SU-DHL-6 (cell line): ENCODE data around the gene SLC35A5.

Source experiments
- H2AFZ ChIP-seq: fragments of 200-600 bp; sonication (generic); 2 replicates; pipeline ENCODE4 v1.6.1; 2014; ENCODE audit warnings: low read depth, mild to moderate bottlenecking, moderate library complexity, mixed read lengths, antibody characterized with exemption, low read length; ENCODE audit not compliant: severe bottlenecking
- H3F3A ChIP-seq: fragments of 200-600 bp; shearing (Covaris generic); 2 replicates; pipeline ENCODE4 v1.6.0; 2016; ENCODE audit warnings: antibody characterized with exemption, mild to moderate bottlenecking; ENCODE audit not compliant: insufficient read depth
- H3K27ac ChIP-seq: fragments of 200-600 bp; sonication (generic); 2 replicates; pipeline ENCODE4 v1.5.1; 2016; ENCODE audit warnings: low read depth, mild to moderate bottlenecking, low read length, moderate library complexity, mixed read lengths
- H3K27me3 ChIP-seq: fragments of 200-600 bp; sonication (generic), shearing (Covaris generic); 2 replicates; pipeline ENCODE4 v1.6.0; 2014; ENCODE audit warnings: mild to moderate bottlenecking, low read length
- H3K36me3 ChIP-seq: fragments of 200-600 bp; sonication (generic); 2 replicates; pipeline ENCODE4 v1.6.1; 2014; ENCODE audit warnings: mild to moderate bottlenecking, low read length, mixed read lengths
- H3K4me2 ChIP-seq: fragments of 300-600, 200-600 bp; shearing (Covaris generic), sonication (generic); 2 replicates; pipeline ENCODE4 v1.6.0; 2014; ENCODE audit warnings: low read length, low read depth, mild to moderate bottlenecking; ENCODE audit not compliant: poor library complexity, severe bottlenecking
- H3K4me3 ChIP-seq: fragments of 200-600 bp; sonication (generic); 2 replicates; pipeline ENCODE4 v1.5.1; 2014; ENCODE audit warnings: antibody characterized with exemption, low read length, mild to moderate bottlenecking, mixed read lengths; ENCODE audit not compliant: insufficient read depth, poor library complexity, severe bottlenecking
- H3K79me2 ChIP-seq: fragments of 200-600 bp; sonication (generic); 2 replicates; pipeline ENCODE4 v1.6.1; 2014; ENCODE audit warnings: mild to moderate bottlenecking, low read length, moderate library complexity; ENCODE audit not compliant: insufficient read depth
- H3K9ac ChIP-seq: fragments of 200-600 bp; sonication (generic); 2 replicates; pipeline ENCODE4 v1.7.0; 2014; ENCODE audit warnings: mild to moderate bottlenecking, low read length
- H3K9me2 ChIP-seq: fragments of 200-600 bp; sonication (generic); replicated peaks from 2 replicates; pipeline ENCODE4 v1.6.1; 2014; ENCODE audit warnings: low read length; ENCODE audit not compliant: insufficient read depth
- H3K9me3 ChIP-seq: fragments of 200-600 bp; sonication (generic); 2 replicates; pipeline ENCODE4 v1.6.1; 2014; ENCODE audit warnings: low read length, mixed read lengths; ENCODE audit not compliant: insufficient read depth
- H4K20me1 ChIP-seq: fragments of 200-600 bp; sonication (generic); 2 replicates; pipeline ENCODE4 v1.6.1; 2014; ENCODE audit warnings: low read depth, mild to moderate bottlenecking, antibody characterized with exemption, low read length, moderate library complexity, mixed read lengths
- CTCF ChIP-seq: fragments of 200-600 bp; sonication (generic); IDR thresholded peaks from one replicate; pipeline ENCODE4 v1.5.1; 2017; ENCODE audit warnings: antibody characterized with exemption, mild to moderate bottlenecking, low read length, moderate library complexity; ENCODE audit not compliant: insufficient read depth, poor library complexity, severe bottlenecking
- EZH2phosphoT487 ChIP-seq: fragments of 200-600 bp; sonication (generic), shearing (Covaris generic); conservative IDR thresholded peaks from 2 replicates; pipeline ENCODE4 v1.6.1; 2018; ENCODE audit warnings: mild to moderate bottlenecking, antibody characterized with exemption, low read length, moderate library complexity, mixed read lengths

SLC35A5 gene

GRCh38 chr3:112598731-112599130 lies 36.9 kb downstream of the SLC35A5 start:
- no peaks in the 10 kb centered on the region for H3K79me2 ChIP-seq
- no peak overlapping the region for H2AFZ ChIP-seq
- TF ChIP-seq EZH2phosphoT487 (no peak), CTCF (no peak)
- no peaks in the 10 kb centered on the region for H3K27me3 ChIP-seq
- no peak overlapping the region for H3K27ac ChIP-seq
- H3K9ac ChIP-seq: no peak overlapping the region
- no peaks in the 10 kb centered on the region for H3K9me3 ChIP-seq
- H3K9me2 ChIP-seq: no peaks in the 10 kb centered on the region
- no peaks in the 10 kb centered on the region for H4K20me1 ChIP-seq
- no peak overlapping the region for H3K4me3 ChIP-seq
- H3K36me3 ChIP-seq: peaks cover 7% of the 10 kb centered on the region; the same call in 1 of the 2 replicates
- H3F3A ChIP-seq: no peaks in the 10 kb centered on the region
- no peak overlapping the region for H3K4me2 ChIP-seq

- H3K27me3 ChIP-seq: no peaks in the 10 kb centered on the region
- no peaks in the 10 kb centered on the region for H3K79me2 ChIP-seq
- no peaks in the 10 kb centered on the region for H3K9me3 ChIP-seq
- H3K4me3 ChIP-seq: no peak overlapping the region
- TF ChIP-seq EZH2phosphoT487 (no peak), CTCF (no peak)
- no peaks in the 10 kb centered on the region for H4K20me1 ChIP-seq
- no peak overlapping the region for H3K4me2 ChIP-seq
- no peak overlapping the region for H2AFZ ChIP-seq
- no peak overlapping the region for H3K9ac ChIP-seq
- no peaks in the 10 kb centered on the region for H3F3A ChIP-seq
- H3K36me3 ChIP-seq: no peaks in the 10 kb centered on the region
- no peaks in the 10 kb centered on the region for H3K9me2 ChIP-seq
- H3K27ac ChIP-seq: no peak overlapping the region
These were observed 40.5 kb downstream of the SLC35A5 start for GRCh38 chr3:112602217-112602838.

- Histone ChIP-seq H3K9me2 (no peaks in the 10 kb centered on the region), H3K4me2 (no peak overlapping the region), H3K79me2 (no peaks in the 10 kb centered on the region), H3K36me3 (no peaks in the 10 kb centered on the region), H3K9ac (no peak overlapping the region), H3K27ac (no peak overlapping the region), H3K4me3 (no peak overlapping the region), H3K9me3 (no peaks in the 10 kb centered on the region), H3K27me3 (no peaks in the 10 kb centered on the region), H3F3A (no peaks in the 10 kb centered on the region), H4K20me1 (no peaks in the 10 kb centered on the region), H2AFZ (no peak overlapping the region)
- TF ChIP-seq EZH2phosphoT487: no peak
- no peak for TF ChIP-seq CTCF
These were observed 42.7 kb downstream of the SLC35A5 start for GRCh38 chr3:112604536-112604935.
